ENCODE results near the gene OR2C1.
A peak's percentile ranks its signal among the peaks of the same experiment; 100 is the strongest.

The OR2C1 gene

DNA sequence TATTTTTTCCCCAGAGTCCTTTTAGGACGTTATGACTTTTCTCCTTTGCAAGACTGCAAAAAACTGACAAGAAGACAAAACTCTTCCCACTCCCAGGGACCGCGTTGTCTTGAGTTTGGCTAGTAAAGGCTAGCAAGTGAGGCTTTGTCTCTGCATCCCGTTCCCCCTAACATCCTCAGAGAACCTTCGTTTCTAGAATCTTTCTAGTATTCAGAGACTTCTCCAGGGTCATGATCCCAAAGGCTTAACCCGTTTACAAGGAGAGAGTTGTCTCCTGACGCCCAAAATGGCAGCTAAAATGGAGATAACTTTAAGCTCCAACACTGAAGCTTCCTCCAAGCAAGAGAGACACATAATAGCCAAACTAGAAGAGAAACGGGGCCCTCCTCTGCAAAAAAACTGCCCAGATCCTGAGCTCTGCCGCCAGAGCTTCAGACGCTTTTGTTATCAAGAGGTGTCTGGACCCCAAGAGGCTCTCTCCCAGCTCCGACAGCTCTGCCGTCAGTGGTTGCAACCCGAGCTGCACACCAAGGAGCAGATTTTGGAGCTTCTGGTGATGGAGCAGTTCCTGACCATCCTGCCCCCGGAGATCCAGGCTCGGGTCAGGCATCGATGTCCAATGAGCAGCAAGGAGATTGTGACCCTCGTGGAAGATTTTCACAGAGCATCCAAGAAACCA is 46.2 kb downstream of the OR2C1 start:
- H3K36me3 ChIP-seq (ENCODE audit: insufficient read depth, low read length), result peaks cover 49% of the 10 kb centered on the region
- H2AFZ ChIP-seq (ENCODE audit: low read depth, low read length), result peak overlapping the region; percentile 65
- H3K27me3 ChIP-seq (ENCODE audit: insufficient read depth, low read length), result no peaks in the 10 kb centered on the region
- peaks cover 3% of the 10 kb centered on the region for H3K4me1 ChIP-seq (ENCODE audit: insufficient read depth, low read length)
- H3K9me3 ChIP-seq (ENCODE audit: low read length), result peaks cover 35% of the 10 kb centered on the region
- peak overlapping the region; percentile 98 for H3K4me3 ChIP-seq (ENCODE audit: low read length)

All from neuron (in vitro differentiated cells).